Subcutaneous adipose tissue (tissue), 4 donors: ENCODE data around the gene VWF. TPM values are rescaled to one million over a fixed set of nuclear protein-coding genes. Genes with fewer than 3 reads are reported as not detected.

Source experiments
- CTCF ChIP-seq: fragments of 450-650 bp; IDR thresholded peaks from one replicate; pipeline ENCODE4 v1.5.1; 2016; ENCODE audit warnings: low read depth, mild to moderate bottlenecking, control low read depth, antibody characterized with exemption, moderate library complexity
- total RNA-seq, 4 donors: library from RNA; depleted of rRNA; stranded (reverse); fragments of >200 nt; gene quantifications; one replicate each; pipeline ENCODE4 v1.1.0, GENCODE V29; 2016

Gene VWF
- total RNA-seq, 4 donors from 2014 or later, result 132 to 853 (median 240) TPM

- TF ChIP-seq CTCF, result no peak
Observed at GRCh38 chr12:6071589-6071988, 52.9 kb downstream of the VWF start.

- no peak for TF ChIP-seq CTCF
Observed at GRCh38 chr12:6070472-6071257, 53.8 kb downstream of the VWF start.

GRCh38 chr12:6069437-6070093, 54.9 kb downstream of the VWF start:
- TF ChIP-seq CTCF, result no peak

GRCh38 chr12:6068227-6068626, 56.2 kb downstream of the VWF start:
- TF ChIP-seq CTCF, result no peak

GRCh38 chr12:6067152-6067916, 57.1 kb downstream of the VWF start:
- no peak for TF ChIP-seq CTCF

GRCh38 chr12:6066651-6067050, 57.8 kb downstream of the VWF start:
- TF ChIP-seq CTCF, result no peak

GRCh38 chr12:6065863-6066199, 58.6 kb downstream of the VWF start:
- no peak for TF ChIP-seq CTCF
